ENCODE measurements around the gene RIMS1.
"Not testable (repeated sequence)": the region's sequence is repeated elsewhere in the genome, so short reads cannot be mapped to it uniquely, and the experiment has no call there.

Gene RIMS1

DNA sequence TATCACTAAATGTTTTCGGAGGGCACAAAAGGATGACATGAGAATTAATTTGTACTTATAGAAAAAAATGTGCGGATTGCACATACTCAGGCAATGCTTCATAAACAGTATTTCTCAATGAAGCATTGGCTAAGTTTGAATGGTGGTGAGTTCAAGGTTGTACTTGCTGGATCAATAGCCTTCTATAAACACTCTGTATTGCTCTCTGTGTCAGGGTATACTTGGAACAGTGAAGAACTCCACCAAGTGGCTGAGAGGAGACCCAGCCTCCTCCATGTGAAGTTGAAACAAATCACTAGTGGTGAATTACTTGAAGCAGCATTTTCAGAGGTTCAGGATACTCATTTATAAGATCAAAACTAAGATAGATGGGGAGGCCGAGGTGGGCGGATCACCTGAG lies 360.6 kb downstream of the RIMS1 start:
- no peak for DNase-seq

GRCh38 chr6:72248621-72249020 lies 362.3 kb downstream of the RIMS1 start:
- no peak for DNase-seq

DNA sequence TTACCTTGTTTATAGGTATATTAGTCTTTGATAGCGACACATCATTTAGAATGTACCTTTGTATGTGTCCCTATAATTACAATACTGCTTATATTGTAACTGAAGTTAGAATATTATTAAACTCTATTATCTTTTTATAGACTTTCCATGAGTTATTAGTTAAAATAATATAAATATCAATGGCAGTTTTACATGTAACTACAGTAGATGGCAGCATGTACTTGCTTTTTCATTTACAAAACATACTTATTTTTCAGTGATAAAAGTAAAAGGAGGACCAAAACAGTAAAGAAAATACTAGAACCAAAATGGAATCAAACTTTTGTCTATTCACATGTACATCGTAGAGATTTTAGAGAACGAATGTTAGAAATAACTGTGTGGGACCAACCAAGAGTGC lies 364.3 kb downstream of the RIMS1 start:
- no peak for DNase-seq

GRCh38 chr6:72260489-72260888 lies 374.1 kb downstream of the RIMS1 start:
- DNase-seq: no peak

- DNase-seq: no peak
Observed at GRCh38 chr6:72261554-72261953, 375.2 kb downstream of the RIMS1 start.

DNA sequence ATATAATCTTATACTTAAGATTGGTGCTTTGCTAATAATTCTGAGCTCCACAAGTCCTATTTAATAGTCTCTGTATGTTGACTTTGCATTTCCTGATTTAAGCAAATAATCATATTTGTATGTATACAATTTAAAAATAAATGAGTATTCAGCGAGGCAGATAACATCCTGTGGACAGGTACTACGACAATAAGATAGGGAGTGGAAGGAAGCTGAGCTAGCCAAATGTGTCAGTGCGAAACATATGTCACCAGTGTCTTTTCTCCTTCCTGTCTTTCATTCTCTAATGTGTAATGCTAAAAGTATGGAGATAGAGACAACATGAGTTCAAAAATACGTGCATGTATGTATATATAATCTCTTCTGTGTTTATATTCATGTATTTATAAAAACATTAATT lies 375.9 kb downstream of the RIMS1 start:
- no peak for DNase-seq

- DNase-seq: no peak
Observed at GRCh38 chr6:72267470-72267869, 381.1 kb downstream of the RIMS1 start.

- no peak for DNase-seq
Observed at GRCh38 chr6:72271531-72271930, 385.2 kb downstream of the RIMS1 start.

DNA sequence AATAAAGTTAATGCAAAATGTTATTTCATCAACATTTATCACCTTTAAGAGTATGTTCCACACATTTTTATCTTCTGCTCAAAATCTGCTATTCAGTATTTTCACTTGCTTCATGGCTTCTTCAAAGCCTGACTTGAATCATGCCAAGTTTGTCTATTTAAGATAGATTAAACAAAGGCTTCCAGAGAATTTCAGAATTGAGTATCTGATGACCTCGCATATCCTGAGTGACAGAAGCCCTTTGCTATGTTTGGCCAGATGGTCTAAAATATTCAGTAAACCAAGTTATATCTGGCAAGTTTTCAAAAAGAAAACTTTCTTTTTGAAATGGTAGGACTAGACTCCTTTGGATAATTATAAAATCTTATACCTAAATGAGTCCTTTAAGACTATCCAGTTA lies 386.6 kb downstream of the RIMS1 start:
- no peak for DNase-seq

- no peak for DNase-seq
Observed at GRCh38 chr6:72275888-72276287, 389.5 kb downstream of the RIMS1 start.

GRCh38 chr6:72282201-72282600 lies 395.9 kb downstream of the RIMS1 start:
- no peak for DNase-seq

- DNase-seq: no peak
Observed at GRCh38 chr6:72283571-72283970, 397.2 kb downstream of the RIMS1 start.

- DNase-seq: no peak
Observed at GRCh38 chr6:72286911-72287311, 400.6 kb downstream of the RIMS1 start.

DNA sequence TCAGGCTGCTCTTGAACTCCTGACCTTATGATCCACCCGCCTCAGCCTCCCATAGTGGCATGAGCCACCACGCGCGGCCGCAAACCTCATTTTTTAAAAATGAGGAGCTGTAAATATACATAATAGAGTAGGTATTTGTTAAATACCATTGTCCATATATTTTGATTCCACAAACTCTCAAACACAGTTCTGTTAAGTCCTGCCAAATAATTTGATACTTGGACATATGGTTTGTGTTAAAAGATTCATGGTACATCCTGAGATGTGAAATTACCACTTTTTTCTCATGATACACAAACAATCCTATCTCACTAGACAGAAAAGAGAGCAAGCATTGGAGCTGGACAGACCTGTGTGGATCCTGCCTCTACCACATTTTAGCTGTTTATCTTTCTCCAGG lies 401.5 kb downstream of the RIMS1 start:
- DNase-seq: no peak

DNA sequence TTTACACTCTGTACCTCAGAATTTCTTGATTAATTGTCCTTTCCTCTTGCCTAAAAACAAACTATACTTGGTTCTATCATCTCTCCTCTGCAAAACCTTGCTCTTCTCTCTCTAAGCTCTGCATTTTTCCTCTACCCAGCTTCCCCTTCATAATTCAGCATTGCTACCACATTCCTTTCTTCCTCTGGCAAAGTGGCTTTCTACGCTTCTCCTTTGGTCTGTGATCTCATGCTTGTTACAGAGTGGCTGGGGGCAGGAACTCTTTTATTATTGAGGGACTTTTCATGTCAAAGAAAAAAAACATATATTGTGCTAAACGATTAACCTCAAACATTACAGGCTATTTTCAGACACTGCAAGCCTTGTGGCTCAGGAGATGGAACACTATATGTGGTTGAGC lies 402.2 kb downstream of the RIMS1 start:
- DNase-seq: no peak

GRCh38 chr6:72290620-72291019 lies 404.3 kb downstream of the RIMS1 start:
- no peak for DNase-seq

DNA sequence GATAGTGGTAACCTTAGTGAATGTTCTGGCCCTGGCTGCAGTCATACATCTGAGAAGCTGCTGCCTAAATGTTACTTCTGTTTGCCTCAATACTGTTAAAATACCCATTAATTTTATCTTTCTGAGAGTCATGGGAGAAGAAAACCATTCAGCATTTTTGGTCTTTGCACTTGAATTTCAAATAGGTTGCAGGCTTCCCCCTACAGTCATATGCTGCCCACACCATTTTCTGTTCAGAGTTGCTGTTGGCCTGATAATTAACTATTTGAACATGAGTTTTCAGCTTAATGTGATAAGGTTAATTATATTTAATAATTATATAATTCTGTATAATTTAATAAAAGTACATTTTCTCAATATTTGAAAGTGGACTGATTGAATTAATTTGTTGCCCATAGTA lies 410.0 kb downstream of the RIMS1 start:
- no peak for DNase-seq

GRCh38 chr6:72305971-72306370 lies 419.6 kb downstream of the RIMS1 start:
- no peak for DNase-seq

GRCh38 chr6:72316675-72317380 lies 430.5 kb downstream of the RIMS1 start:
- no peak for DNase-seq

- no peak for DNase-seq
Observed at GRCh38 chr6:72321788-72322187, 435.4 kb downstream of the RIMS1 start.

DNA sequence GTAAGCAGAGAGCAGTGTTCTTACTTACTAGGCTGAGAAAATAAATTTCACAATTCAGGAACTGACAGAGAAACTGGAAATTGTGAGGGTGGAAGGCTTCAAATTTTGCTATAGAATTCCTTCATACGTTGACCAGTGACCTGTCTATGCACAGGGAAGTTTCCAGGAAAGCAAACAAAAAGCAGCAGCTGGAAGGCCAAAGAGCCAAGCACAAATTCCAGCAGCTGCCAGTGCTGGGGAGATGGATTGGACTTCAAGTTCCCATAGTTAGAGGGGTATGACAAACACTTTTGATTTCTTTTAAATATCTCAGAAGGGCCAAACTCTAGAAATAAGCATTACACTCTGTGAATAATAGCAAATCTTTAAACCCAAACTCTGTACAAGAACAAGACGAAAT lies 436.4 kb downstream of the RIMS1 start:
- no peak for DNase-seq

DNA sequence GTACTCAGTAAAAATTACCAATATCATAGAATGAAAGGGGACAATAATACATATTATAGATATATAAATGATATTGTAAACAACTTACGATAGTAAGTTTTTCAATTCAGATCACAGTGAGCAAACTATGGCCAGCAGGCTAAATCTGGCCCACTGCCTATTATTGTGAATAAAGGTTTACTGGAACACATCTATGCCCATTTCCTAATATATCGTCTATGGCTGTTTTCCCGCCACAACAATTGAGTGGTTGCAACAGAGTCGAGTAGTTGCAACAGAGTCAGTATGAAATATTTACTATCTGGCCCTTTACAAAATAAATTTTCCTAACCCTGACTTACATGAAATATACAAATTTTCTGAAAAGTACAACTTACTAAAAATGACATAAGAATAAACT lies 438.2 kb downstream of the RIMS1 start:
- DNase-seq: no peak

GRCh38 chr6:72328775-72329174 lies 442.4 kb downstream of the RIMS1 start:
- no peak for DNase-seq

- DNase-seq: not testable (repeated sequence)
Observed at GRCh38 chr6:72335203-72335602, 448.9 kb downstream of the RIMS1 start.

DNA sequence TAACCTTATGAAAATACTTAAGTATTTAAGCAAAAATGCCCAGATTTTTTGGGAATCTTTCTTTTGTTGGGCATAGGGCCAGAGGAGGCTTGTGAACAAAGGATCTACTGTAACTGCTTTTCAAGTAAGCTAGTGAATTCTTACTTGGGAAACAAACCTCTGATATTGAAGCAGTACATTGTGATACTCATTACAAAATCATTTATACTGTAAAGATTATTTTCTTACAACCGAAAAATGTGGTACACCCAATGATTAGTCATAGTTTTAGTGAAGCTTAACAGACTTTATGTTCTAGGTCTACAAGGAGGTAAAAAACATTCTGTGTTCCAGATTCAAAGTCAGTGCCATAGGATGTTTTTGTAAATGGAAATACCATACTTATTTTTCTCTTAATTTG lies 462.6 kb downstream of the RIMS1 start:
- no peak for DNase-seq

All from retina (tissue), 1 donor.